ENCODE measurements around the gene TRERF1. TPM values are rescaled to one million over a fixed set of nuclear protein-coding genes. Genes with fewer than 3 reads are reported as not detected.

The TRERF1 gene
- total RNA-seq, 2 donors from 2014 or later = 9.5 to 34.8 TPM

DNA sequence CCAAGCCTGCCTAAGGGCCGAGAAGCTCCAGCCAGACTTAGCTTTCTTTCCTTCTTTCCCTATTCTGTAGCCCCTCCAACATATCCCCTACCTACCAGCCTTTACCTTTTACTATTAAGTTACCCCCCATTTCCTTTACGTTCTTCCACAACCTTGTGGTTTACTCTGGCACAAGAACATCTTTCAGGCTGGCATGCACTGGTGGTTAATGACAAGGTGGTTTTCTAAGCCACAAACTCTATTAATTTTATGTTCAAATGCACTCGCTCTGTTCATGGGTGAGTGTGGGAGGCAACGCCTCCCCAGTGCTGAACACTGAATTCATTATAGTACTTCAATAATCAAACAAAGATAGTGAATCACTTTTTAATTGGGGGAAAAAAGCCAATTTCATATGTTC is 64.4 kb downstream of the TRERF1 start:
- no peaks in the 10 kb centered on the region for H3K4me1 ChIP-seq (replicated peaks)
- 63% methylated on average over 4 of the region's 4 CpGs for WGBS

DNA sequence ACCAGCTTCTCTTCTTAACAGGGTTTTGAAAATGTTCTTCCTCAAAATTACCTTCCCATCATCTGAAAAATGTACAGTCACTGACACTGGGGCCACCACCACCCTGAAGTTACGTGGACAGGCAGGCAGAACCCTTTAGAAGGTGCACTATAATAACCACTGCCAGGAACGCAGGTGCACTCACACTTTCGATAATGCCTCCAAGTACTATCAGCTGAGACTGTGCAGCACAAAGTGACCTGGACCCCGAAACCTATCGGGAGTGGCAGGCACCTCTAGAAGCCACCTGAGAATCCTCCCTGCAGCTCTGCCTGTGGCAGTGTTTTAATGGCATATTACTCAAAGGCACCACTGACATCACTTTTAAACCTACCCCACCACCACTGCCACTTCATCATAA is 66.4 kb downstream of the TRERF1 start:
- DNase-seq (ENCODE audit: low spot score) = no peak

More for the DNA sequence above, 64.4 kb downstream of the TRERF1 start:
- intact Hi-C loops (cut with DNase I) = no loop called here
- Histone ChIP-seq H3K4me3 (no peak overlapping the region), H3K36me3 (no peaks in the 10 kb centered on the region), H3K27me3 (replicated peaks; ENCODE audit: insufficient read depth) (no peaks in the 10 kb centered on the region), H3K27ac (no peak overlapping the region), H3K9me3 (no peaks in the 10 kb centered on the region)
- TF ChIP-seq POLR2A (IDR thresholded peaks at IDR 0.05) = no peak
- TF ChIP-seq POLR2AphosphoS5 (IDR thresholded peaks at IDR 0.05) = no peak
- TF ChIP-seq CTCF (IDR thresholded peaks at IDR 0.05) = no peak
- DNase-seq (ENCODE audit: low spot score) = no peak

DNA sequence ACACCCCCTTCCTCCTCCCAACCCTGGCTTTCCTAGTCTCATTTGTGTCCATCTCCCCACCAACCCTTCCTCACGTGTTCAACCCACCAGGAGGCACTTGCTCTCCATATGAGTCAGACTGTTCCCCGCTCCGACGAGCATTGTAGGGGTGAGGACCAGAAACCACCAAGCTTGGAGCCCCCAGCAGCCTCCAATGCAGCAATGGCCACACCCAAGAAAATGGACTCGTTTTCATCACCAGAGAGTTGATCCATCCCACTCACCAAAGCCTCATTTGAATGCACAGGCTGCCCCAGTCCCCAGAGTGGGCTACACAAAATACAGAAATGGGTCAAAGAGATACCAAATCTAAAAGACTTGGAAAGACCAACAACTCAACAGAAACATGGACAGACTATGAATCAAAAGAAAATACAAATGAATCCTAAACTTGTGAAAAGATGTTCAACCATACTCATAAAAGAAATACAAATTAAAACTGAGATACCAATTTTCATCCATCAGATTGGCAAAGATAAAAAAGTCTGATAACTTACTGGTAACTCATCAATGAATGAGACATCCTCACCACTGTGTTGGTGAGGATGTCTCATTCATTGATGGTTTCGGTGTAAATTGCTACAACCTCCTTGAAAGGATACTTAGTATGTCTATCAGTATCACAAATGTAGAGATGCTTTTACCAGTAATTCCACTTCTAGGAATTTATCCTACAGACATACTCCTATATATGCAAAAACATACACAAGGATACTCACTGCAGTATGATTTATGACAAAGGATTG is 68.1 kb downstream of the TRERF1 start:
- no peaks in the 10 kb centered on the region for H3K36me3 ChIP-seq
- no peak overlapping the region for H3K4me3 ChIP-seq
- H3K27ac ChIP-seq = no peak overlapping the region
- intact Hi-C loops (cut with DNase I) = no loop called here
- H3K27me3 ChIP-seq (replicated peaks; ENCODE audit: insufficient read depth) = no peaks in the 10 kb centered on the region
- H3K9me3 ChIP-seq = no peaks in the 10 kb centered on the region
- TF ChIP-seq POLR2A (IDR thresholded peaks at IDR 0.05) (no peak), CTCF (IDR thresholded peaks at IDR 0.05) (no peak), POLR2AphosphoS5 (IDR thresholded peaks at IDR 0.05) (no peak)
- WGBS = 92% methylated on average over 6 of the region's 6 CpGs
- no peak for DNase-seq (ENCODE audit: low spot score)
- no peaks in the 10 kb centered on the region for H3K4me1 ChIP-seq (replicated peaks)

More for the DNA sequence above, 66.4 kb downstream of the TRERF1 start:
- no peak for TF ChIP-seq CTCF (IDR thresholded peaks at IDR 0.05)
- TF ChIP-seq POLR2A (IDR thresholded peaks at IDR 0.05) = no peak
- no peak for TF ChIP-seq POLR2AphosphoS5 (IDR thresholded peaks at IDR 0.05)
- intact Hi-C loops (cut with DNase I) = no loop called here
- WGBS = 81% methylated on average over 5 of the region's 5 CpGs
- Histone ChIP-seq H3K9me3 (no peaks in the 10 kb centered on the region), H3K36me3 (no peaks in the 10 kb centered on the region), H3K4me3 (no peak overlapping the region), H3K27ac (no peak overlapping the region), H3K27me3 (replicated peaks; ENCODE audit: insufficient read depth) (no peaks in the 10 kb centered on the region), H3K4me1 (replicated peaks) (no peaks in the 10 kb centered on the region)

DNA sequence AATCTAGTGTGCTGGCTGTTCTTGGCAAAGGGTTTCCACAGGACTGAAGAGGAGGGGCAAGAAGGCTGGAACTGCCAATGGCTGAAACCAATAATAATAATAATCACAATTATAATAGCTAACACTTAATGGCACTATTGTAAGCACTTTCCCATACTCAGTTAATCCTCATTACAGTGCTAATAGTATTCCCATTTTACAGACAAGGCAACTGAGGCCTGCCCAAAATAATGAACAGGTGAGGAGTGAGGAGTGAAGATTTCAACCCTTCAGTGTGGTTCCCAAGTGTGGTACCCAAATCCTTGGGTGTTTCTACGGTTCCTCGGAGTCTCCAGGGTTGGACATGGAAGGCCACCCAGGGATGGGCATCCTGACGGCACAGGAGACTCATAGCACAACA is 69.9 kb downstream of the TRERF1 start:
- Histone ChIP-seq H3K4me3 (no peak overlapping the region), H3K27ac (no peak overlapping the region), H3K36me3 (no peaks in the 10 kb centered on the region), H3K9me3 (no peaks in the 10 kb centered on the region), H3K4me1 (replicated peaks) (no peaks in the 10 kb centered on the region), H3K27me3 (replicated peaks; ENCODE audit: insufficient read depth) (no peaks in the 10 kb centered on the region)
- WGBS = 92% methylated on average over 3 of the region's 3 CpGs
- no peak for TF ChIP-seq POLR2A (IDR thresholded peaks at IDR 0.05)
- no peak for TF ChIP-seq CTCF (IDR thresholded peaks at IDR 0.05)
- TF ChIP-seq POLR2AphosphoS5 (IDR thresholded peaks at IDR 0.05) = no peak
- DNase-seq (ENCODE audit: low spot score) = no peak
- intact Hi-C loops (cut with DNase I) = no loop called here

Data from prostate gland (tissue), 2 donors.